ENCODE results near the gene KRTAP15-1. TPM values are rescaled to one million over a fixed set of nuclear protein-coding genes. Genes with fewer than 3 reads are reported as not detected.

Gene KRTAP15-1, protein sequence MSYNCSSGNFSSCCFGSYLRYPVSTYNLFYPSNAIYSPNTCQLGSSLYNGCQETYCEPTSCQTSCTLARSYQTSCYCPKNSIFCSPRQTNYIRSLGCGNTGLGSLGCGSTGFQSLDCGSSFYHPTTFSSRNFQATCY
- polyA plus RNA-seq, result not detected
- long read RNA-seq, donor 1, result 0 reads
- long read RNA-seq, donor 2, result 0 reads
- long read RNA-seq, donor 3, result 0 reads
- long read RNA-seq, donor 4, result 0 reads
- long read RNA-seq, donor 5, result 0 reads
- long read RNA-seq, donor 6, result 0 reads
- long read RNA-seq, donor 7, result 0 reads
- long read RNA-seq, donor 8, result 0 reads
- long read RNA-seq, donor 9, result 0 reads
- long read RNA-seq, donor 10, result 0 reads
- long read RNA-seq, donor 11, result 0 reads

DNA sequence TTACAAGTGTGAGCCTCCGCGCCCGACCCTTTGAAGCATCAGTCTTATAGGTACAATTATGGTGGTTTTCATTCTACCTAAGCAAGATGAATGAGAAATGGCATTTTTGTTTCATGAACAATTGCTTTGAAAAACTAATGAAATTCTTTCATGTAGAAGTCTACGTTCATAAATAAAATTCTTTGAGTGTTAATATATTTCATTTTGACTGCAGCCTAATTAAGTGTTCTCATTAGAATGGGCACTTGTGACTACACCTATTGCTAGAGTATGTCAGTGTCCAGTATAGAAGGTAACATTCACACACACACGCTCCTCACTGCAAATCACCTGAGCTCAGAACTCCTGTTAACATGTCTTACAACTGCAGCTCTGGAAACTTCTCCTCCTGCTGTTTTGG is at the start of gene KRTAP15-1:
TSS of gene KRTAP15-1 (plus strand) at position 301 of the 400 bp plus-strand sequence. CDS start at position 354, 53 bp downstream.
- Histone ChIP-seq H3K4me3 (ENCODE audit: low read length) (no peak within 1 kb of the TSS), H3K27me3 (ENCODE audit: control insufficient read depth, insufficient read depth, low read length) (no peaks in the 10 kb centered on the region), H3K36me3 (ENCODE audit: control insufficient read depth, insufficient read depth, low read length) (no peaks in the 10 kb centered on the region), H3K9me3 (ENCODE audit: control insufficient read depth, low read depth, low read length) (no peaks in the 10 kb centered on the region), H3K27ac (ENCODE audit: low read length) (no peak within 1 kb of the TSS), H3K4me1 (ENCODE audit: control insufficient read depth, insufficient read depth, low read length) (no peaks in the 10 kb centered on the region)
- WGBS (ENCODE audit: insufficient coverage, low lambda C conversion rate), result no CpG with 5 or more reads among the region's 5 CpGs
- DNase-seq, result no peak

DNA sequence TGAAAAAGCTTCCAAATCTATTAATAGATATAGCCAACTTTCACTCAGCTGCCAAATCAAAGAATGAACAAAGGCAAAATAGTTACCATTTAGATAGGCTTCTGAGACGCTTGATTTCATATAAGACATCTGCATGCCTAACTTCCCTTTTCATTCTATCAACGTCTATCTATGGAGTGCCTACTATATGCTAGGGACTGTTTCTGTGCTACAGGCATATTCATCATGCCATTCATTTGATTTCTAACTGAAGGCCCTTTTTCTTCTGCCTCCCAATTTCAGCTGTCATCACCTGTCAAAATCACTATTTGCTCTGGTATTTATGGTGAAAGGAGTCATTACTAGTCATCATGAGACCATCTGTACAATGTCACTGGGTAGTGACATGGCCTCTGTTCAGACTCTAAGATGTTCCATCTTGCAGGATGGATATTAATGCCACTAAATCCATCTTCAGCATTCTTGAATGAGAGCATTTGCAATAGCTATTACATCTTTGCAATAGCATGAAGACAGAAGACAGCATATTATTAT is 48.5 kb upstream of the KRTAP15-1 start:
- no peaks in the 10 kb centered on the region for H3K4me1 ChIP-seq (ENCODE audit: control insufficient read depth, insufficient read depth, low read length)
- no peak overlapping the region for H3K4me3 ChIP-seq (ENCODE audit: low read length)
- WGBS (ENCODE audit: insufficient coverage, low lambda C conversion rate), result no CpG with 5 or more reads among the region's 2 CpGs

DNA sequence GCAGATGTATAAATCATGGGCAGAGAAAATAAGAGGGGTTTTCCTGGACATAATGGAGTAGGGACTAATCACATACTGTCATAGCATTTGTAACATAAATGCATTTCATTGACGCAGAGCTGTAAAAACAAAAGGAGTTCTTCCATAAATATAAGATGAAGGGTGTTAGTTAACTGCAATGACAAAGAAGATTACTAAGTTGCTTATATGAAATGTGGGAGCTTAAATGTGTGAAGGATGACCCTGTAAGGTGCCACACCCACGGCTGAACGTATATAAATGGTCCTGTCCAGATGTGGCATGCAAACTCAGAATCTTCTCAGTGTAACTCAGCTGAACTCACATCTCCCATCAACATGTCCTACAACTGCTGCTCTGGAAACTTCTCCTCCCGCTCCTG is 44.3 kb upstream of the KRTAP15-1 start, which contains the start of gene KRTAP13-1:
TSS of gene KRTAP13-1 (plus strand) at position 301 of the 400 bp plus-strand sequence. CDS start at position 357, 56 bp downstream.
- H3K9me3 ChIP-seq (ENCODE audit: control insufficient read depth, low read depth, low read length), result no peaks in the 10 kb centered on the region
- 86% methylated on average over 1 of the region's 4 CpGs for WGBS (ENCODE audit: insufficient coverage, low lambda C conversion rate)
- H3K36me3 ChIP-seq (ENCODE audit: control insufficient read depth, insufficient read depth, low read length), result no peaks in the 10 kb centered on the region
- no peaks in the 10 kb centered on the region for H3K4me1 ChIP-seq (ENCODE audit: control insufficient read depth, insufficient read depth, low read length)
- no peak for DNase-seq
- H3K27ac ChIP-seq (ENCODE audit: low read length), result no peak within 1 kb of the TSS
- H3K27me3 ChIP-seq (ENCODE audit: control insufficient read depth, insufficient read depth, low read length), result no peaks in the 10 kb centered on the region
- H3K4me3 ChIP-seq (ENCODE audit: low read length), result no peak within 1 kb of the TSS

More for the DNA sequence above, 48.5 kb upstream of the KRTAP15-1 start:
- Histone ChIP-seq H3K36me3 (ENCODE audit: control insufficient read depth, insufficient read depth, low read length) (no peaks in the 10 kb centered on the region), H3K9me3 (ENCODE audit: control insufficient read depth, low read depth, low read length) (peaks cover 3% of the 10 kb centered on the region), H3K27ac (ENCODE audit: low read length) (no peak overlapping the region), H3K27me3 (ENCODE audit: control insufficient read depth, insufficient read depth, low read length) (no peaks in the 10 kb centered on the region)
- no peak for DNase-seq

DNA sequence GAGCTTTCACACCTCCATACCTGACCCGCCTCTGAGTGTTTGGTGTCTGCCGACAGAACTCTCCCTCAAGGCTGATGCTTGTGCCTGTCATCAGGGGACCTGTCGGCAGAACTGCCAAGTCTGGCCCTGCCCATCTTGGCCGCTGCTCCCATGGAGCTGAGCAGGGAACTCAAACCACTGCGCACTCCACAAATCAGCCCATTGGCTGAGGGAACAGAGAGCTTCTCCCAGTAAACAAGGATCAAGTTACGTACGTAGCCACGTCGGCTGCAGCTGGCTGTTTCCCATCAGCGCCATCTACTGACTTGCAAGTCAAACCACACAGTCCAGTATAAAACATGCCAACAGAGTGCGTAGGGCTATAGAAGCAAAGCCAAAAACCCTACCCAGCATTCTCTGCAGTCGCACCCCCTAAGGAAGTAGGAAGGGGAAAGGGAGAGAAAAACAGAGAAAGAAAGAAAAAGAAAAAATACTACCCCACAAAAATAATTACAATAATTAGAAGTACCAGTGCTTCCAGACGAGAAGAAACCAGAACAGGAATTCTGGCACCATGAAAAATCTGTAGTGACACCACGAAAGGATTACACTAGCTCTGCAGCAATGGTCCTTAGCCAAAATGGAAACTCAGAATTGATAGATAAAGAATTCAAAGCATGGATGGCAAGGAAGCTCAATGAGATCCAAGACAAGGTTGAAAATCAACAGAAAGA is 31.1 kb upstream of the KRTAP15-1 start:
- H3K27me3 ChIP-seq (ENCODE audit: control insufficient read depth, insufficient read depth, low read length), result no peaks in the 10 kb centered on the region
- no peak overlapping the region for H3K4me3 ChIP-seq (ENCODE audit: low read length)
- no peaks in the 10 kb centered on the region for H3K4me1 ChIP-seq (ENCODE audit: control insufficient read depth, insufficient read depth, low read length)
- peak; percentile 4 to 18 for DNase-seq
- no peaks in the 10 kb centered on the region for H3K9me3 ChIP-seq (ENCODE audit: control insufficient read depth, low read depth, low read length)
- 86% methylated on average over 2 of the region's 14 CpGs for WGBS (ENCODE audit: insufficient coverage, low lambda C conversion rate)
- no peaks in the 10 kb centered on the region for H3K36me3 ChIP-seq (ENCODE audit: control insufficient read depth, insufficient read depth, low read length)
- H3K27ac ChIP-seq (ENCODE audit: low read length), result no peak overlapping the region

DNA sequence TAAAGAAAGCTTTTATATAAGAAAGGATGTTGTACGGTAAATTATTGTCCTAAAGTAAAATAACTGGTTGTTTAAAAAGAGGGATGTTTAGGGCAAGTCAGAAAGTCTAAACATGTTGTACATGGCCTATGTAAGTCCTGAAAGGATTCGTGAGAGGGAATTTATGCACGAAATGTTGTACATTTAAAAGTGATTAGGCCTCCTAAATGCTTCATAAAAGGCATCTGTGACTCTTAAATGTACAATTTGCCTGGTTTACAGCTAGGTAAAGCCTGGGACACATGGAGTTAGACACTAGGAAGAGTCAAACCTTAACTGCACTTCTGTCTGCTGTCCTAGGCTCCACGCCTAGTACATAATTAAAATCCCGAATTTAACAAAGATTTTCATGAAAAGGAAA is 24.1 kb upstream of the KRTAP15-1 start:
- Histone ChIP-seq H3K27ac (ENCODE audit: low read length) (no peak overlapping the region), H3K27me3 (ENCODE audit: control insufficient read depth, insufficient read depth, low read length) (no peaks in the 10 kb centered on the region), H3K9me3 (ENCODE audit: control insufficient read depth, low read depth, low read length) (no peaks in the 10 kb centered on the region), H3K36me3 (ENCODE audit: control insufficient read depth, insufficient read depth, low read length) (no peaks in the 10 kb centered on the region), H3K4me3 (ENCODE audit: low read length) (no peak overlapping the region), H3K4me1 (ENCODE audit: control insufficient read depth, insufficient read depth, low read length) (no peaks in the 10 kb centered on the region)
- 100% methylated on average over 1 of the region's 5 CpGs for WGBS (ENCODE audit: insufficient coverage, low lambda C conversion rate)
- no peak for DNase-seq

DNA sequence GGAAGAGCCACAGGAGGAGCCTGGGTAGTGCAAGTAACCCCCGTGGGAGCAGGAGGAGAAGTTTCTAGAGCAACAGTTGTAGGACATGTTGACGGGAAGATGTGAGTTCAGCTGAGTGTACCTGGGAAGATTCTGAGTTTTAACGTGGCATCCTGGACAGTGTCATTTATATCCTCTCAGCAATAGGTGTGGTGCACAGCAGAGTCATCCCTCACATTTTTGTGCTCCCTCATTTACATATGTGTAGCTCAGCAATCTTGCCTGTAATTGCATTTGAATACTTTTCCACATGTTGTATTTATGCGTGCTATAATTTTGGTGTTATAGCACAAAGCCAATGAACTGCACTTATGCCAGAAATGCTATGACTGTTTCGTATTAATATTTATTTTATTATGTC is 14.2 kb upstream of the KRTAP15-1 start, which contains the start of gene KRTAP13-3:
TSS of gene KRTAP13-3 (minus strand) at position 101 of the 400 bp plus-strand sequence. CDS start at position 87, 14 bp downstream.
- H3K27me3 ChIP-seq (ENCODE audit: control insufficient read depth, insufficient read depth, low read length), result no peaks in the 10 kb centered on the region
- H3K36me3 ChIP-seq (ENCODE audit: control insufficient read depth, insufficient read depth, low read length), result no peaks in the 10 kb centered on the region
- H3K4me1 ChIP-seq (ENCODE audit: control insufficient read depth, insufficient read depth, low read length), result no peaks in the 10 kb centered on the region
- no peak for DNase-seq
- WGBS (ENCODE audit: insufficient coverage, low lambda C conversion rate), result 100% methylated on average over 1 of the region's 5 CpGs
- H3K9me3 ChIP-seq (ENCODE audit: control insufficient read depth, low read depth, low read length), result no peaks in the 10 kb centered on the region
- no peak within 1 kb of the TSS for H3K4me3 ChIP-seq (ENCODE audit: low read length)
- no peak within 1 kb of the TSS for H3K27ac ChIP-seq (ENCODE audit: low read length)

DNA sequence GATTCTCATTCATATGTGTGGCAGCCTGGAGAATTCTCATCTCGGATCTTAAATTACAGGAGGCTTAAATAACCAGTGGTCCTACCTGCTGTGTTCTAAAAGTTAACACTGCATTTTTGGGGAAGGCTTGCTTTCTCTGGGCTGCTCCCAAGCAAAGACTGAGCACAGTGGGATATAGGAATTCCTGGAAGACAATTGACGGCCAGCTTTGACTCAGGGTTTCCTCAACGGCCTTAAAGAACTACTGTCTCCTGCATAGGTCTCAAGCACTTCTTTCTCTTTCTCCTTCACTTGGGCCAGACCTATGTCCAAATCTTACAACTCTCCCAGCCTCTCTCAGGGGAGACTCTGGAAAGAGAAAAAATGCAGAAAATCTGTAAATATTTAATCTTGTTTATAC is 13.3 kb upstream of the KRTAP15-1 start:
- WGBS (ENCODE audit: insufficient coverage, low lambda C conversion rate), result no CpG with 5 or more reads among the region's 3 CpGs
- H3K4me3 ChIP-seq (ENCODE audit: low read length), result no peak overlapping the region
- no peak for DNase-seq
- H3K27me3 ChIP-seq (ENCODE audit: control insufficient read depth, insufficient read depth, low read length), result no peaks in the 10 kb centered on the region
- no peaks in the 10 kb centered on the region for H3K36me3 ChIP-seq (ENCODE audit: control insufficient read depth, insufficient read depth, low read length)
- no peaks in the 10 kb centered on the region for H3K9me3 ChIP-seq (ENCODE audit: control insufficient read depth, low read depth, low read length)
- no peak overlapping the region for H3K27ac ChIP-seq (ENCODE audit: low read length)
- H3K4me1 ChIP-seq (ENCODE audit: control insufficient read depth, insufficient read depth, low read length), result no peaks in the 10 kb centered on the region

DNA sequence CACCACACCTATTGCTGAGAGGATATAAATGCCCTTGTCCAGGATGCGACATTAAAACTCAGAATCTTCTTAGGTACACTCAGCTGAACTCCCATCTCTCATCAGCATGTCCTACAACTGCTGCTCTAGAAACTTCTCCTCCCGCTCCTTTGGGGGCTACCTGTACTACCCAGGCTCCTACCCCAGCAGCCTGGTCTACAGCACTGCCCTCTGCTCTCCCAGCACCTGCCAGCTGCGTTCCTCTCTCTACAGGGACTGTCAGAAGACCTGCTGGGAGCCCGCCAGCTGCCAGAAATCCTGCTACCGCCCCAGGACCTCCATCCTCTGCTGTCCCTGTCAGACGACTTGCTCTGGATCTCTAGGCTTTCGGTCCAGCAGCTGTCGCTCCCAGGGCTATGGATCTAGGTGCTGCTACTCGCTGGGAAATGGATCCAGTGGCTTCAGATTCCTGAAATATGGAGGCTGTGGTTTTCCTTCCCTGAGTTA is 9.9 kb upstream of the KRTAP15-1 start, which contains the start of gene KRTAP13-4:
TSS of gene KRTAP13-4 (plus strand) at position 51 of the 486 bp plus-strand sequence. CDS start at position 107, 56 bp downstream.
- H3K9me3 ChIP-seq (ENCODE audit: control insufficient read depth, low read depth, low read length), result no peaks in the 10 kb centered on the region
- no peaks in the 10 kb centered on the region for H3K36me3 ChIP-seq (ENCODE audit: control insufficient read depth, insufficient read depth, low read length)
- H3K27ac ChIP-seq (ENCODE audit: low read length), result no peak within 1 kb of the TSS
- H3K4me1 ChIP-seq (ENCODE audit: control insufficient read depth, insufficient read depth, low read length), result no peaks in the 10 kb centered on the region
- WGBS (ENCODE audit: insufficient coverage, low lambda C conversion rate), result no CpG with 5 or more reads among the region's 9 CpGs
- no peak within 1 kb of the TSS for H3K4me3 ChIP-seq (ENCODE audit: low read length)
- no peak for DNase-seq
- H3K27me3 ChIP-seq (ENCODE audit: control insufficient read depth, insufficient read depth, low read length), result no peaks in the 10 kb centered on the region

DNA sequence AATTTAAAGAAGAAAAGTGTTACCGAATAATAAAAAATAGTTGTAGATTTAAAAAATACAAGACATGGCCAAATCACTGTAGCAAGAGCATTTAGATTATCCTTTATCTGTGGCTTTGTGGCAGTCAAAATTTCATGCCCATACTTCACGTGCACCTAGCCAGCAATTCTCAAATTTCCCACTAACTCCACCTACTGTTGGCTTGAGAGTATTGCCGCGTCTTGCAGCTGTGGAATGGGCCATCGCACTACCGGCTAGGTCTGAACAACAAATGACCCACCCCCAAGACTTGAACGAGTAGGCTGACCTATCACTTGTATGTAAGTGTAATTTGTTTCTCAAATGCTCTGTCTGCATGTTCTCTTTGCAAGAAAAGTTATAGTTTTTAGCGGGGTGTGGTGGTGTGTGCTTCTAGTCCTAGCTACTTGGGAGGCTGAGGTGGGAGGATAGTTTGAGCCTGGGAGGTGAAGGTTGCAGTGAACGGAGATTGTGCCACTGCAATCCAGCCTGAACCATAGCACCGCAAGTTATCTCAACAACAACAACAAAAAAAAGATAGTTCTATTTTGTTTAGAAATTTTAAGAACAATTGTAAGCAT is 5.9 kb upstream of the KRTAP15-1 start:
- 69% methylated on average over 2 of the region's 10 CpGs for WGBS (ENCODE audit: insufficient coverage, low lambda C conversion rate)
- Histone ChIP-seq H3K9me3 (ENCODE audit: control insufficient read depth, low read depth, low read length) (no peaks in the 10 kb centered on the region), H3K27me3 (ENCODE audit: control insufficient read depth, insufficient read depth, low read length) (no peaks in the 10 kb centered on the region), H3K36me3 (ENCODE audit: control insufficient read depth, insufficient read depth, low read length) (no peaks in the 10 kb centered on the region), H3K4me1 (ENCODE audit: control insufficient read depth, insufficient read depth, low read length) (no peaks in the 10 kb centered on the region), H3K4me3 (ENCODE audit: low read length) (no peak overlapping the region), H3K27ac (ENCODE audit: low read length) (no peak overlapping the region)
- DNase-seq, result no peak

DNA sequence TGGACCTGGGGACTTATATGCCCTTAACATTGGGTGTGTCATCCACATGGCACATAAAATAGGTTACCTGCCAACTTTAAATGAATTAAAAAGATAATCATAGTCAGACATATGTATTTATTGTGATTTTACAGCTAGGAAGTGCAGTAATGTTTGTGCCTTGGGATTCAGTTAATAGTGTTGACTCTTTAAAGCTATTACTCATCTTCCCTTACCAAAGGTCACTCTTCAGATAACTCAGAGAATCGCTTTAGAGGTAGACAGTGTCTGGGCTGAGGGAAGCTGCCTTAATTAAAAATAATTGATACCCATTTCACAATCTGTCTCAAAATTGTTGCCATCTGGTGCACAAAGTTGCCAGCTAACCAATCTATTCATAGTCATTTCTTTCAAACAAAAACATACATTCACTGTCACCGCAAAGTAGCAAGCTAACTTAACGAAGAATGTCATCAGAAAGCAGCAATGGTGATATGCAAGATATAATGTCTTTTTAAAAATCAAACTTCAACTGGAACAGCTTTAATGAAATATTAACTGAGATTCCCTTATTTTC is 3.0 kb upstream of the KRTAP15-1 start:
- Histone ChIP-seq H3K4me1 (ENCODE audit: control insufficient read depth, insufficient read depth, low read length) (no peaks in the 10 kb centered on the region), H3K4me3 (ENCODE audit: low read length) (no peak overlapping the region), H3K27me3 (ENCODE audit: control insufficient read depth, insufficient read depth, low read length) (no peaks in the 10 kb centered on the region), H3K27ac (ENCODE audit: low read length) (peak overlapping the region; percentile 19), H3K36me3 (ENCODE audit: control insufficient read depth, insufficient read depth, low read length) (no peaks in the 10 kb centered on the region), H3K9me3 (ENCODE audit: control insufficient read depth, low read depth, low read length) (no peaks in the 10 kb centered on the region)
- WGBS (ENCODE audit: insufficient coverage, low lambda C conversion rate), result no CpG with 5 or more reads among the region's 3 CpGs
- DNase-seq, result no peak
